Mucosa of descending colon (tissue), 3 donors: Measurements from ENCODE around the gene RNH1. TPM values are rescaled to one million over a fixed set of nuclear protein-coding genes. Genes with fewer than 3 reads are reported as not detected.
A peak's percentile ranks its signal among the peaks of the same experiment; 100 is the strongest.
"Not testable (repeated sequence)": the region's sequence is repeated elsewhere in the genome, so short reads cannot be mapped to it uniquely, and the experiment has no call there.

Source experiments
- ATAC-seq: fragments of 200-7000 bp; cut with Tn5 transposase; one replicate; pipeline ENCODE4 v1.9.1; 2020; ENCODE audit warnings: mild to moderate bottlenecking, moderate library complexity
- DNase-seq, 3 donors: peaks; one replicate each; pipeline ENCODE4 v3.0.0-alpha.2; 2020
- H3K36me3 ChIP-seq: fragments of 200-600 bp; one replicate; pipeline ENCODE4 v1.8.0; 2021; ENCODE audit warnings: low read depth, mild to moderate bottlenecking
- H3K4me1 ChIP-seq: fragments of 200-600 bp; one replicate; pipeline ENCODE4 v1.8.0; 2021; ENCODE audit warnings: low read depth, mild to moderate bottlenecking
- H3K4me3 ChIP-seq: fragments of 200-600 bp; one replicate; pipeline ENCODE4 v1.8.0; 2021; ENCODE audit warnings: mild to moderate bottlenecking
- H3K9me3 ChIP-seq: fragments of 200-600 bp; one replicate; pipeline ENCODE4 v1.8.0; 2021; ENCODE audit warnings: mild to moderate bottlenecking
- intact Hi-C, 2 donors: fragments of 100-400 bp; cut with DNase I in 1 of 2; cut with micrococcal nuclease in 1 of 2; formaldehyde crosslinking; loops; one replicate each; pipeline versions ENCODE4 v1.11.0 to v1.11.1; 2022; cut with DNase I, micrococcal nuclease
- total RNA-seq, 3 donors: library from RNA; stranded (reverse); fragmentation: NEBNext Ultra II Directional in 2 of 3; extraction: Animal tissue kit (Norgen Biotek cat#: 25700) in 2 of 3; gene quantifications; one replicate each; pipeline versions ENCODE4 v1.2.1 to v1.2.4, GENCODE V29; 2021 to 2023
- TF ChIP-seq, protein P1 (sequence below): fragments of 200-600 bp; IDR thresholded peaks from one replicate; pipeline ENCODE4 v1.8.0; 2022; ENCODE audit warnings: antibody characterized with exemption, mild to moderate bottlenecking
- donor health status: DM: no; HTN: no; CAD: no; lungs with moderate emphysema.
- donor health status: DM: no; HTN: no; CAD: no.
- donor health status: DM: no; HTN: yes; CAD: no.

RNH1 gene
- total RNA-seq, 3 donors from 2014 or later: 108 to 127 (median 118) TPM

DNA sequence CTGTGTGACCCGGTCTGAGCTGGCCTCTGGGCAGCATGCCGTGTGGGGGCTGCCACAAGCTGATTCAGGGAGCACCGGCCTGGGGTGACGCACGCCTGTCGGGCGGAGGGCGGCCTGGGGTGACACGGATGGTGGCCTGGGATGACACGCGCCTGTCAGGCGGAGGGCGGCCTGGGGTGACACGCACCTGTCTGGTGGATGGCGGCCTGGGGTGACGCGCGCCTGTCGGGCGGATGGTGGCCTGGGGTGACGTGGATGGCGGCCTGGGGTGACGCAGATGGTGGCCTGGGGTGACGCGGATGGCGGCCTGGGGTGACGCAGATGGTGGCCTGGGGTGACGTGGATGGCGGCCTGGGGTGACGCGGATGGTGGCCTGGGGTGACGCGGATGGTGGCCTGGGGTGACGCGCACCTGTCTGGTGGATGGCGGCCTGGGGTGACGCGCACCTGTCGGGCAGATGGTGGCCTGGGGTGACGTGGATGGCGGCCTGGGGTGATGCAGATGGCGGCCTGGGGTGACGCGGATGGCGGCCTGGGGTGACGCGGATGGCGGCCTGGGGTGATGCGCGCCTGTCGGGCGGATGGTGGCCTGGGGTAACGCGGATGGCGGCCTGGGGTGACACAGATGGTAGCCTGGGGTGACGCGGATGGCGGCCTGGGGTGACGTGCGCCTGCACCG lies 35.4 kb downstream of the RNH1 start:
- DNase-seq (no peak), ATAC-seq (no peak)
- peaks cover 5% of the 10 kb centered on the region for H3K4me1 ChIP-seq
- intact Hi-C loops: no loop called here
- no peaks in the 10 kb centered on the region for H3K36me3 ChIP-seq
- no peak overlapping the region for H3K4me3 ChIP-seq
- TF ChIP-seq, protein P1, sequence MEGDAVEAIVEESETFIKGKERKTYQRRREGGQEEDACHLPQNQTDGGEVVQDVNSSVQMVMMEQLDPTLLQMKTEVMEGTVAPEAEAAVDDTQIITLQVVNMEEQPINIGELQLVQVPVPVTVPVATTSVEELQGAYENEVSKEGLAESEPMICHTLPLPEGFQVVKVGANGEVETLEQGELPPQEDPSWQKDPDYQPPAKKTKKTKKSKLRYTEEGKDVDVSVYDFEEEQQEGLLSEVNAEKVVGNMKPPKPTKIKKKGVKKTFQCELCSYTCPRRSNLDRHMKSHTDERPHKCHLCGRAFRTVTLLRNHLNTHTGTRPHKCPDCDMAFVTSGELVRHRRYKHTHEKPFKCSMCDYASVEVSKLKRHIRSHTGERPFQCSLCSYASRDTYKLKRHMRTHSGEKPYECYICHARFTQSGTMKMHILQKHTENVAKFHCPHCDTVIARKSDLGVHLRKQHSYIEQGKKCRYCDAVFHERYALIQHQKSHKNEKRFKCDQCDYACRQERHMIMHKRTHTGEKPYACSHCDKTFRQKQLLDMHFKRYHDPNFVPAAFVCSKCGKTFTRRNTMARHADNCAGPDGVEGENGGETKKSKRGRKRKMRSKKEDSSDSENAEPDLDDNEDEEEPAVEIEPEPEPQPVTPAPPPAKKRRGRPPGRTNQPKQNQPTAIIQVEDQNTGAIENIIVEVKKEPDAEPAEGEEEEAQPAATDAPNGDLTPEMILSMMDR: no peak
- no peaks in the 10 kb centered on the region for H3K9me3 ChIP-seq

DNA sequence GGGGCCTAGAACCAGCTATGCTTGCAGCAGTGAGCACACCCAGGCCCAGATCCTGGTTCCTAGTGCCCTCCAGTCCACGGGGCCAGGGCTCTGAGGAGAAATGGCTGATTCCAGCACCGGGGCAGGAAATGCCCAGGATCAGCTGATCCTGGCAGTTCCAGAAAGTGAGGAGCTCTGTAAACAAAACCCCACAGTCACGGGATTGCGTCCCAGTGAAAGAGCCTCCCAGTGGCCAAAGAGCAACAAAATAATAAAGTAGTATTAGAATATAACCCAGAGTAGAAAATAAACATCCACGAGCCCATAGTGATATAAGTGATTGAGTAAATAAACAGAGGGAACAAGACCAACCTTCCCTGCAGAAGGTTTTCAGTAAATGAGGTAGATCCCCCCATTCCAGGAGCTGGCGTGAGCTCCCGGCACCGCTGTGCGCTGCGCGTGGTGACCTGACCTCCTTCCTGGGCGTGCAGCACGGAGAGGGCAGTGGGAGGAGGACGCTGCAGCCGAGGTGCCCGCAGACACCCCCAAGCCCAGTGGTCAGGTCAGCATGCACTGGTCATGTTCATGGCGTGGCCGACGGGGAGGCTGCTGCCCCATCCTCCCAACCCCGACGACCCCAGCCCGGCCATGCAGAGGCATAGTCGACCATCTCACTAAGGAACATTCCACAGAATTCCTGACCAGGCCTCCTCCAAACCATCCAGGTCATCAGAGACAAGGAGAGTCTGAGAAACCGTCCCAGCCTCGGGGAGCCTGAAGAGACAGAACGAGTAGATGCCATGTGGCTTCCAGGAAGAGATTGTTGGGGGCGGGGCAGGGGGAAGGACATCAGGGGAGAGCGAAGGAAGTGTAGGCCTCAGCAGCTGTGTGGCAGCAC lies 37.1 kb downstream of the RNH1 start:
- no peaks in the 10 kb centered on the region for H3K36me3 ChIP-seq
- peaks cover 5% of the 10 kb centered on the region for H3K4me1 ChIP-seq
- ATAC-seq (peak; percentile 88), DNase-seq (peak in 2 of 3 donors; percentile 60 to 69)
- H3K9me3 ChIP-seq: no peaks in the 10 kb centered on the region
- H3K4me3 ChIP-seq: no peak overlapping the region
- TF ChIP-seq, protein P1: no peak
- intact Hi-C loops: no loop called here

DNA sequence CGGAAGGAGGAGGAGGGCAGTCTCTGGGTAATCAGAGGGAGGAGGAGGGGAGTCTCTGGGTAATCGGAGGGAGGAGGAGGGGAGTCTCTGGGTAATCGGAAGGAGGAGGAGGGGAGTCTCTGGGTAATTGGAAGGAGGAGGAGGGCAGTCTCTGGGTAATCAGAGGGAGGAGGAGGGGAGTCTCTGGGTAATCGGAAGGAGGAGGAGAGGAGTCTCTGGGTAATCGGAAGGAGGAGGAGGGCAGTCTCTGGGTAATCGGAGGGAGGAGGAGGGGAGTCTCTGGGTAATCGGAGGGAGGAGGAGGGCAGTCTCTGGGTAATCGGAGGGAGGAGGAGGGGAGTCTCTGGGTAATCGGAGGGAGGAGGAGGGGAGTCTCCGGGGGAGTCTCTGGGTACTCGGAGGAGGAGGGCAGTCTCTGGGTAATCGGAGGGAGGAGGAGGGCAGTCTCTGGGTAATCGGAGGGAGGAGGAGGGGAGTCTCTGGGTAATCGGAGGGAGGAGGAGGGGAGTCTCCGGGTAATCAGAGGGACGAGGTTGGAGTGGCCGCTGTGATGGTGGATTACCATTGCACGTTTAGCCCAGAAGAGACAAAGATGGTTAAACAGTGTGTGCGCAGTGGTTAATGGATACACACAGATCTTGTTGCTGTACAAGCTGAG lies 37.9 kb downstream of the RNH1 start:
- H3K9me3 ChIP-seq, ATAC-seq, DNase-seq, H3K4me3 ChIP-seq, H3K4me1 ChIP-seq, H3K36me3 ChIP-seq, intact Hi-C loops: not testable (repeated sequence)

DNA sequence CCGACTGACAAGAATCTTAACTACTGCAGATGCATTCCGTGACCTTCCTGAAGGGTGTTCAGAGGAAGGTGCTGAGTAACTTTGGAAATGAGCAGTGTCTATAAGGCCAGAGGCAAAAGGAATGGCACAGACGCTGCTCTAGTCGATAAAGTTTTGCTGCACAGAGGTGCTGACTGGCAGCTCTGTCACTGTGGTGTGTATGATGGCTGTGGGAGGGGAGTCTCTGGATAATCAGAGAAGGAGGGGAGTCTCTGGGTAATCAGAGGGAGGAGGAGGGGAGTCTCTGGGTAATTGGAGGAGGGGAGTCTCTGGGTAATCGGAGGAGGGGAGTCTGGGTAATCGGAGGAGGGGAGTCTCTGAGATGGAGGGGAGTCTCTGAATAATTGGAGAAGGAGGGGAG lies 38.5 kb downstream of the RNH1 start:
- ATAC-seq (no peak), DNase-seq (no peak)
- Histone ChIP-seq H3K4me3 (no peak overlapping the region), H3K36me3 (no peaks in the 10 kb centered on the region), H3K4me1 (peaks cover 5% of the 10 kb centered on the region), H3K9me3 (no peaks in the 10 kb centered on the region)
- TF ChIP-seq, protein P1: no peak
- intact Hi-C loops: no loop called here

DNA sequence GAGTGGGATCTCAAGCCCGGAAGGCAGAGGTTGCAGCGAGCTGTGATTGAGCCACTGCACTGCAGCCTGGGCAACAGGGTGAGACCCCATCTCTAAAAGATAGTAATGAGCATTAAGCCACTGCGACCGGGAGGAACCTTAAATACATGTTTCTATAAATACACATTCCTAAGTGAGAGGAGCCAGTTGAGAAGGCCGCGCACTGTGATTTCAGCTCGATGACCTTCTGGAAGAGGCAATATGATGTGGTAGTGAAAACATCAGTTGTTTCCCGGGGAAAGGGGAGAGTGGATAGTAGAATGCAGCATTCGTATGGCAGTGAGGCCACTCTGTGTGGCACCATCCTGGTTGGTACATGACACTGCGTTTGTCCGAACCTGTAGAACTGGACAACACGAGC lies 39.0 kb downstream of the RNH1 start:
- intact Hi-C loops: no loop called here
- H3K4me1 ChIP-seq: peaks cover 5% of the 10 kb centered on the region
- no peak overlapping the region for H3K4me3 ChIP-seq
- H3K9me3 ChIP-seq: no peaks in the 10 kb centered on the region
- TF ChIP-seq, protein P1: no peak
- no peak for DNase-seq
- no peaks in the 10 kb centered on the region for H3K36me3 ChIP-seq
- no peak for ATAC-seq
